MM.1S (cell line): ENCODE data around the gene SLC47A1.

Source experiments
- CTCF ChIP-seq: fragments of 300-600 bp; sonication (generic); IDR thresholded peaks from 2 replicates; pipeline ENCODE4 v1.5.1; 2016; ENCODE audit warnings: antibody characterized with exemption, low read length, mixed read lengths
- EZH2 ChIP-seq: fragments of 300-600 bp; sonication (generic); optimal IDR thresholded peaks from 2 replicates; pipeline ENCODE3; 2017; ENCODE audit warnings: low read depth, mild to moderate bottlenecking, antibody characterized with exemption, low read length, mixed read lengths

GRCh38 chr17:19534562-19535149 is 1.0 kb downstream of the SLC47A1 start:
- TF ChIP-seq CTCF (no peak), EZH2 (no peak)
